SK-N-MC (cell line): ENCODE results near the gene HAPSTR1.

ENCODE experiments used
- EZH2 ChIP-seq: fragments of 200-600 bp; sonication (generic); IDR thresholded peaks from one replicate; pipeline ENCODE4 v1.6.1; 2017; ENCODE audit warnings: antibody characterized with exemption
- POLR2AphosphoS5 ChIP-seq: IDR thresholded peaks from 2 replicates; pipeline ENCODE4 v1.6.1; 2012; ENCODE audit warnings: mild to moderate bottlenecking, low read depth, low read length, borderline replicate concordance

DNA sequence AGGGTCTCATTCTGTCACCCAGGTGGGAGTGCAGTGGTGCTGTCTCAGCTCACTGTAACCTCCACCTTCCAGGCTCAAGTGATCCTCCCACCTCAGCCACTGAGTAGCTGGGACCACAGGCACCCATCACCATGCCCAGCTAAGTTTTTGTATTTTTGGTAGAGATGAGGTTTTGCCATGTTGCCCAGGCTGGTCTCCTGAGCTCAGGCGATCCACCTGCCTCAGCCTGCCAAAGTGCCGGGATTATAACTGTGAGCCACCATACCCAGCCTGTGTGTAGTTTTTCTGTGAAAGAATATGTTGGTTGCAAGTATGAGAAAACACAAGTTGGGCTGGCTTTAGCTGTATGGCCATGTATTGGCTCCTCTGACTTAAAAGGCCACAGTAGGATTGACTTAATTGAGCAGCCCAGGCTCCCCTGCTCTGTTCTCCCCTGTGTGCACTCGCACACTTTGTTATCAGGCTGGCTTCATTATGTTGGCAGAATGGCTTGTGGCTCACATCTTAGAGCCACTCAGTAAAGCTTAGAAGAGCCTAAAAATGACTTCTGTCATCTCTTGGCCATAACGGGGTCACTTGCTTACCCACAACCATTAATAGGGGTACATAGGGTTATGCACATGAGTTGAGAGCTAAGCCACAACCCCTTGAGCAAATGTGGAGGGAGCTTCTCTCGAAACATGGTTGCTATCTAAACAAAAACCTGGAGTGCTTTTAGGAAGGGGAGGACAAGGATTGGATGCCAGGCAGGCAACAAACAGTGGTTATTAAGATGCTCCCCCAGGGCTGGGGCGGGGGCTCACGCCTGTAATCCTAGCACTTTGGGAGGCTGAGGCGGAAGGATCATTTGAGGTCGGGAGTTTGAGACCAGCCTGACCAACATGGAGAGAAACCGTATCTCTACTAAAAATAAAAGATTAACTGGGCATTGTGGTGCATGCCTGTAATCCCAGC is 6.1 kb downstream of the HAPSTR1 start:
- TF ChIP-seq EZH2: no peak
- TF ChIP-seq POLR2AphosphoS5: no peak
